Measurements from ENCODE around the gene LMLN. TPM values are rescaled to one million over a fixed set of nuclear protein-coding genes. Genes with fewer than 3 reads are reported as not detected.

The LMLN gene
- total and polyA plus RNA-seq, 12 donors = 2.0 to 15.2 (median 10.6) TPM

DNA sequence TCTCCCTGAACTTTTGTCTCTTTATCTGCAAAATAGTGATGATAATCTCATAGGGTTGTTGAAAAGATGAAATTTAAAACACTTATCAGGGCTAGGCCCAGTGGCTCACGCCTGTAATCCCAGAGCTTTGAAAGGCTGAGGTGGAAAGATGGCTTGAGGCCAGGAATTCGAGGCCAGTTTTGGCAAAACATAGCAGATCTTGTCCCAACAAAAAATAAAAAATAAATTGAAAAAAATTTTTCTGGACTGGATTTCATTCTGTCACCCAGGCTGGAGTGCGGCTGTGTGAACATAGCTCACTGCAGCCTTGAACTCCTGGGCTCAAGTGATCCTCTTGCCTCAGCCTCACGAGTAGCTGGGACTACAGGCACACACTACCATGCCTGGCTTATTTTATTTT lies 29.6 kb downstream of the LMLN start:
- Histone ChIP-seq H3K9me3 (no peaks in the 10 kb centered on the region), H3K4me1 (no peaks in the 10 kb centered on the region), H3K36me3 (peaks cover 0 to 68% (median 3%) of the 10 kb centered on the region in 9 donors), H3K27me3 (no peaks in the 10 kb centered on the region), H3K4me3 (no peak overlapping the region), H3K27ac (no peak overlapping the region)
- WGBS, 2 donors = 71 to 77% methylated on average over 4 of the region's 4 CpGs
- no peak for DNase-seq
- intact Hi-C loops (cut with DNase I) = no loop called here
- ATAC-seq = no peak
- no peak for TF ChIP-seq CTCF (IDR thresholded peaks at IDR 0.05)

- H3K27ac ChIP-seq = no peak overlapping the region
- intact Hi-C loops (cut with DNase I) = no loop called here
- no peaks in the 10 kb centered on the region for H3K4me1 ChIP-seq
- H3K36me3 ChIP-seq = peaks cover 0 to 53% (median 9%) of the 10 kb centered on the region in 9 donors
- no peaks in the 10 kb centered on the region for H3K27me3 ChIP-seq
- no peak for TF ChIP-seq CTCF (IDR thresholded peaks at IDR 0.05)
- WGBS, 2 donors = 97 to 98% methylated on average over 1 of the region's 1 CpG
- ATAC-seq (no peak), DNase-seq (no peak)
- no peaks in the 10 kb centered on the region for H3K9me3 ChIP-seq
- H3K4me3 ChIP-seq = no peak overlapping the region
These were observed 34.7 kb downstream of the LMLN start for GRCh38 chr3:197994736-197995135.

DNA sequence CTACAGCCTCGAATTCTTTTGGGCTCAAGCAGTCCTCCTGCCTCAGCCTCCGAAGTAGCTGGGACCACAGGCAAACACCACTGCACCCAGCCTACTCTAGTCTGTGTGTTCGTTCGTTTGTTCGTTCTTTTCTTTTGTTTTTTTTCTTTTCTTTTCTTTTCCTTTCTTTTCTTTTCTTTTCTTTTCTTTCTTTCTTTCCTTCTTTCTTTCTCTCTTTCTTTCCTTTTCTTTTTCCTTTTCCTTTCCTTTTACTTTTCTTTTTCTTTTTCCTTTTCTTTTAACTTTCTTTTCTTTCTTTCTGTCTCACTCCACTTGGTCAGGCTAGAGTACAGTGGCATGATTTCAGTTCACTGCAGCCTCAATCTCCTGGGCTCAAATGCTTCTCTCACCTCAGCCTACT lies 36.8 kb downstream of the LMLN start:
- no peak for TF ChIP-seq CTCF (IDR thresholded peaks at IDR 0.05)
- 81 to 87% methylated on average over 5 of the region's 5 CpGs for WGBS, 2 donors
- Histone ChIP-seq H3K36me3 (peaks cover 0 to 57% (median 9%) of the 10 kb centered on the region in 9 donors), H3K9me3 (no peaks in the 10 kb centered on the region), H3K4me3 (no peak overlapping the region), H3K27ac (no peak overlapping the region), H3K27me3 (no peaks in the 10 kb centered on the region), H3K4me1 (no peaks in the 10 kb centered on the region)
- no peak for DNase-seq
- intact Hi-C loops (cut with DNase I) = no loop called here
- ATAC-seq = no peak

GRCh38 chr3:197997936-197998335 lies 37.9 kb downstream of the LMLN start:
- DNase-seq = no peak
- WGBS, 2 donors = 93 to 99% methylated on average over 3 of the region's 3 CpGs
- no peak for ATAC-seq
- no peaks in the 10 kb centered on the region for H3K4me1 ChIP-seq
- no peak overlapping the region for H3K4me3 ChIP-seq
- peaks cover 0 to 52% (median 9%) of the 10 kb centered on the region in 9 donors for H3K36me3 ChIP-seq
- intact Hi-C loops (cut with DNase I) = no loop called here
- no peak for TF ChIP-seq CTCF (IDR thresholded peaks at IDR 0.05)
- no peaks in the 10 kb centered on the region for H3K9me3 ChIP-seq
- no peaks in the 10 kb centered on the region for H3K27me3 ChIP-seq
- no peak overlapping the region for H3K27ac ChIP-seq
